Naive B cell (primary cell): ENCODE measurements around the gene SLC39A3. TPM values are rescaled to one million over a fixed set of nuclear protein-coding genes. Genes with fewer than 3 reads are reported as not detected.
A peak's percentile ranks its signal among the peaks of the same experiment; 100 is the strongest.

ENCODE experiments used
- ATAC-seq, 2 donors: fragments of 150-1000 bp; cut with Tn5 transposase; 2 replicates each; pipeline ENCODE4 v1.10.0; 2021; ENCODE audit warnings: low read depth in 2 of 2, mild to moderate bottlenecking in 2 of 2, moderate library complexity in 2 of 2
- DNase-seq: peaks from one replicate; pipeline ENCODE4 v3.0.0; 2022
- H3K27ac Mint-ChIP-seq, 6 donors: one replicate each; pipeline ENCODE4 v1.8.0; 2020 to 2022; ENCODE audit warnings: mild to moderate bottlenecking in 6 of 6, mixed read lengths in 6 of 6, moderate library complexity in 5 of 6, inconsistent platforms in 2 of 6
- H3K27me3 Mint-ChIP-seq, 3 donors: one replicate each; pipeline ENCODE4 v1.8.0; 2021 to 2022; ENCODE audit warnings: mixed read lengths in 3 of 3, mild to moderate bottlenecking in 1 of 3
- H3K36me3 Mint-ChIP-seq, 2 donors: one replicate each; pipeline ENCODE4 v1.8.0; 2020 to 2022; ENCODE audit warnings: mixed read lengths in 2 of 2, inconsistent platforms in 1 of 2, mild to moderate bottlenecking in 1 of 2
- H3K4me1 Mint-ChIP-seq, 3 donors: one replicate each; pipeline ENCODE4 v1.8.0; 2020 to 2022; ENCODE audit warnings: mixed read lengths in 3 of 3, inconsistent platforms in 1 of 3, mild to moderate bottlenecking in 1 of 3, moderate library complexity in 1 of 3
- H3K4me3 Mint-ChIP-seq, 8 donors: one replicate each; pipeline ENCODE4 v1.8.0; 2020 to 2022; ENCODE audit warnings: mild to moderate bottlenecking in 8 of 8, mixed read lengths in 8 of 8, moderate library complexity in 8 of 8, inconsistent platforms in 2 of 8
- H3K9me3 Mint-ChIP-seq, 7 donors: one replicate each; pipeline ENCODE4 v1.8.0; 2020 to 2022; ENCODE audit warnings: mixed read lengths in 7 of 7, mild to moderate bottlenecking in 5 of 7, inconsistent platforms in 2 of 7, moderate library complexity in 1 of 7
- polyA plus RNA-seq, 6 donors: library from polyadenylated mRNA; unstranded; fragments of 300-500 nt; fragmentation: Illumina TruSeq; gene quantifications; one replicate each; pipeline ENCODE4 v1.2.3, GENCODE V29; 2021; ENCODE audit warnings: low read depth in 6 of 6

SLC39A3 gene
- polyA plus RNA-seq, 6 donors from 2014 or later, result 56.2 to 88.7 (median 60.5) TPM

DNA sequence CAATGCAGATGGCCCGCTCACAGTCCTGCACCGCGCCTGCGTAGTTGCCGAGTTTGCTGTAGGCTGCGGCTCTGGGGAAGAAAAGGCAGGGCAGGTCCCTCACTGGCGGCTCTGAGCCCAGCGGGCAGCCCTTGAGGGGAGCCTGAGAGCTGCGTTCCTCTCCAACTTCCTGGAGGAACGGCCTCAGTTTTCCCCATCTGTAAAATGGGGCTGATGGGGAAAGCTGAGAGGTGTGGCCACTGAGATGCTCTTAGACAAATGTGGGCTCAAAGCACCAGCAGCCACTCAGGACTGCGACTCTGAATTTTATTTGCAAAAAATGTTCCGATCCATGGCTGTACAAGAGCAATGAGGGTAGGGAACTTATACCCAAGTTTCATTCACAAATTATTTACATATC, 23.9 kb upstream of the SLC39A3 start:
- Mint-ChIP-seq H3K27me3 (no peaks in the 10 kb centered on the region), H3K9me3 (no peaks in the 10 kb centered on the region), H3K27ac (no peak overlapping the region), H3K4me3 (no peak overlapping the region), H3K4me1 (peaks cover 0 to 2% (median 0%) of the 10 kb centered on the region in 3 donors), H3K36me3 (peaks cover 6 to 14% of the 10 kb centered on the region in 2 donors)
- DNase-seq (no peak), ATAC-seq (no peak)

DNA sequence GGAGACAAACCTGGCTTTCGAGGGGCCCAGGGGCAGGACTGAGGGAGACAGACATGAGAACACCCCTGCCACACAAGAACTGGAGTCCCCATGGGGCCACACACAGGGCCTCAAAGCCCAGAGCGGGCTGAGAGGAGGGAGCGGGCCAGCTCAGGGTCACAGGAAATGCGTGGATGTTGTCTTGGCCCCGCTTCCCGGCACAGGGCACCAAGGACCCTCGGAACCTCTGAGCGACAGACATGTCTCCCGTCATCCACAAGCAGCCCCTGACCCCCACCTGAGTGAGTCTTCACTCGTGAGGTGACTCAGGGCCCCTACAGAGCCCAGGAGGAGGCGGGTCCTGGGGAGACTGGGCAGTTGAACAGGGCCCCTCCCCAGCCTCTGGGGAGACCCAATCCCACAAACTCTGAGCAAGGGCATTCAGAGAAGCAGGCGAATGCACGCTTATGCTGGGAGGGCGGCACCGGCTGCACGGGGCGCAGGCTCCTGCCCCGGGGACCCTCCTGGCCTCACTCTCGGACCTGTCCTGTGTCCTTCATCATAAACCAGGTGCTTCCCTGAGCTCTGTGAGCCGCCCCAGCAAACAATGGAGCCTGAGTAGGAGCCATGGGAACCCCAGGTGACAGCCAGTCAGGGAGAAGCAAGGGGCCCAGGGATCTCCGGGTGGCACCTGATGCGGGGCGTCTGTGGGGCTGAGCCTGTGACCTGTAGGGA, 23.1 kb upstream of the SLC39A3 start:
- H3K36me3 Mint-ChIP-seq, result peaks cover 6 to 14% of the 10 kb centered on the region in 2 donors
- H3K9me3 Mint-ChIP-seq, result no peaks in the 10 kb centered on the region
- no peak overlapping the region for H3K4me3 Mint-ChIP-seq

DNA sequence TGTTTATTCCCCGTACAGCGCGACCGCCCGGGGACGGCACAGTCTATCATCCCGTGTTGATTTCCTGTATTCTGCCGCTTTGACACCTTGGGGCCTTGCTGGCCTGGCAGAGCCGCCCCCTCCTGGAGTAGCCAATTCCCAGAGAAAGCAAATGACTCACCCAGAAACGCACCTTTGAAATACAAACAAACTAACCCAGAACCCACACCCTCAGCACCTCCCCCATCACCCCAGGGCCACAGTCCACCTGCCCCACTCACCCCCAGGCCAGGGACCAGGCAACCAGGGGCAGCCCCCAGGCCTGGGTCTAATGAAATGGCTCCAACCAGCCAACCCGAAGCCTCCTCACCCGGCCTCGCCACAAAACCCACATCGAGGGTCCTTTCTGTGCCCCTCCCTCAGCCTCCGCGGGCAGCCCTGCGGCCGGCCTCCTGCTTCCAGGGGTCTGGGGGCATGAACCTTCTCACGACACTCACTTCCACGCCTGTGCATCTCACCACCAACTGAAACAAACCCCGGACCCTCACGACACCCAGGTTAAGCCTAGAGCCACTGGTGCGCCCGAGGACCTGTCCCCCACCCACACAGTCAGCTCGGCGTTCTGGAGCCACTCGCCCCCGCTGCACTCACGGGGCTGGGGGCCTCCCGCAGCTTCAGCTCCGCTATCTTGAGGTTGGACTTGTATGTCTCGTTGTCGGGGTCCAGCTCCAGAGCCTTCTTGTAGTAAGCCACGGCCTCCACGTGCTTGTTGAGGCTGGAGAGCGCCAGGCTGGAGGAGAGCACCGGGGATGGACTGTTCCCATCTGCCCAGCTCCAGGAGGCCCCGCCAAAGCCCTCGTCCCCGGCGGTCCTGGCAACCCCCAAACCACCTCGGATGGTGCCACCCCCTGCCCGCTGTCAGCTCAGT, 22.3 kb upstream of the SLC39A3 start:
- H3K36me3 Mint-ChIP-seq, result peaks cover 6 to 21% of the 10 kb centered on the region in 2 donors
- peak overlapping the region in 2 of 6 donors; percentile 9 to 26 for H3K27ac Mint-ChIP-seq
- H3K27me3 Mint-ChIP-seq, result no peaks in the 10 kb centered on the region
- H3K9me3 Mint-ChIP-seq, result no peaks in the 10 kb centered on the region
- DNase-seq, result no peak
- peaks cover 0 to 6% (median 2%) of the 10 kb centered on the region in 3 donors for H3K4me1 Mint-ChIP-seq
- H3K4me3 Mint-ChIP-seq, result peak overlapping the region in 1 of 8 donors; percentile 47
- ATAC-seq, result no peak

More for the DNA sequence above, 23.1 kb upstream of the SLC39A3 start:
- Mint-ChIP-seq H3K27me3 (no peaks in the 10 kb centered on the region), H3K27ac (peak overlapping the region in 3 of 6 donors; percentile 26 to 84 (median 78)), H3K4me1 (peaks cover 0 to 2% (median 0%) of the 10 kb centered on the region in 3 donors)
- ATAC-seq, result no peak
- no peak for DNase-seq

DNA sequence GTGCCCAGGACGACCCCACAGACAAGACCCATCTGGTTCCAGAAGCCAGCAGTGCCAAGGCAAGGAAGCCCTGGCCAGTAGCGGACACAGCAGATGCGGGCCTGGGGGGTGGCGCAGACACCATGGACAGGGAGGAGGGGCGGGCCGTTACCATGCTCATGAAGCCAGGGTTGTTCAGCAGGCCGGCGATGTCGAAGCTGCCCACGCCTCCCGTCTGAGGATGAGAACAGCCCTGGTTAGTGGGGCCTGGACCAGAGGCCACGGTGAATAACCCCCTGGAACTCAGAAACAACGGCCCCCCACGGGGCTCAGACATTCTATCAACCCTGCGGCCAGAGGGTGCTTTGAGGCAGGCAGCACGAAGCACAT, 21.5 kb upstream of the SLC39A3 start:
- H3K36me3 Mint-ChIP-seq, result peaks cover 6 to 21% of the 10 kb centered on the region in 2 donors
- H3K9me3 Mint-ChIP-seq, result no peaks in the 10 kb centered on the region
- ATAC-seq (no peak), DNase-seq (no peak)
- no peaks in the 10 kb centered on the region for H3K27me3 Mint-ChIP-seq
- H3K27ac Mint-ChIP-seq, result peak overlapping the region in 1 of 6 donors; percentile 47
- H3K4me3 Mint-ChIP-seq, result no peak overlapping the region
- peaks cover 0 to 6% (median 2%) of the 10 kb centered on the region in 3 donors for H3K4me1 Mint-ChIP-seq

DNA sequence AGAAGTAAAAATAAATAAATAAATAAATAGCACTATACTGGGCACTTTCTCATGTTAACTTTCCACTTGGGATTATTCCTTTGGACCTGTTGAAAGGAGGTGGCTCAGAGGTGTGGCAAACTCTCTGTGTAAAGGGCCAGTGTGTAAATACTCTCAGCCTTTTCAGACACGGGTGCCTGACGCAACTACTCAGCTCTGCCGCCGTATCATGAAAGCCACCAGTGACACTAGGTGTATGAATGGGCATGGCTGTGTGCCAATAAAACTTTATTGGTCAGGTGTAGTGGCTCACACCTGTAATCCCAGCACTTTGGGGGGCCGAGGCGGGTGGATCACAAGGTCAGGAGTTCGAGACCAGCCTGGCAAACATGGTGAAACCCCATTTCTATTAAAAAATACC, 20.1 kb upstream of the SLC39A3 start:
- peak overlapping the region in 1 of 8 donors; percentile 6 for H3K4me3 Mint-ChIP-seq
- H3K4me1 Mint-ChIP-seq, result peaks cover 0 to 6% (median 2%) of the 10 kb centered on the region in 3 donors
- H3K27ac Mint-ChIP-seq, result peak overlapping the region in 2 of 6 donors; percentile 10 to 83
- no peaks in the 10 kb centered on the region for H3K9me3 Mint-ChIP-seq
- peaks cover 6 to 16% of the 10 kb centered on the region in 2 donors for H3K36me3 Mint-ChIP-seq
- DNase-seq, result no peak
- H3K27me3 Mint-ChIP-seq, result no peaks in the 10 kb centered on the region
- no peak for ATAC-seq

DNA sequence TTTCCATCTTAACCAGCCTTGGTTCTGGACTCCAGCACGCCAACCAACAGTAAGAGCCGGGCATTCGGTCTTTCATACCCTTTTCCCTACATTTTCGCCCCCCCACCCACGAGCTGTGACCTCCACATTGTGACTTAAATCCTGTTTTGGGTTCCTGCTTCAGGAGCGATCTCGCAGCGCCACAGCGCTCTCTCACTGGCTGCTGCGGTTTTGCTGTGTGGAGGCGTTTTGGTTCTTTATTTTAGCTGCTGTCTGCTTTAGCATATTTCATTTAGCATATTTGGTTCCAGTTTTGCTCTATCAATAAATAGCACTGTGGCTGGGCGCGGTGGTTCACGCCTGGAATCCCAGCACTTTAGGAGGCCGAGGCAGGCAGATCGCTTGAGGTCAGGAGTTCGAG, 19.5 kb upstream of the SLC39A3 start:
- Mint-ChIP-seq H3K9me3 (no peaks in the 10 kb centered on the region), H3K4me1 (peaks cover 0 to 6% (median 2%) of the 10 kb centered on the region in 3 donors), H3K27ac (peak overlapping the region in 3 of 6 donors; percentile 32 to 91 (median 36)), H3K36me3 (peaks cover 6 to 13% of the 10 kb centered on the region in 2 donors), H3K4me3 (peak overlapping the region in 1 of 8 donors; percentile 53), H3K27me3 (no peaks in the 10 kb centered on the region)
- no peak for ATAC-seq
- DNase-seq, result no peak

DNA sequence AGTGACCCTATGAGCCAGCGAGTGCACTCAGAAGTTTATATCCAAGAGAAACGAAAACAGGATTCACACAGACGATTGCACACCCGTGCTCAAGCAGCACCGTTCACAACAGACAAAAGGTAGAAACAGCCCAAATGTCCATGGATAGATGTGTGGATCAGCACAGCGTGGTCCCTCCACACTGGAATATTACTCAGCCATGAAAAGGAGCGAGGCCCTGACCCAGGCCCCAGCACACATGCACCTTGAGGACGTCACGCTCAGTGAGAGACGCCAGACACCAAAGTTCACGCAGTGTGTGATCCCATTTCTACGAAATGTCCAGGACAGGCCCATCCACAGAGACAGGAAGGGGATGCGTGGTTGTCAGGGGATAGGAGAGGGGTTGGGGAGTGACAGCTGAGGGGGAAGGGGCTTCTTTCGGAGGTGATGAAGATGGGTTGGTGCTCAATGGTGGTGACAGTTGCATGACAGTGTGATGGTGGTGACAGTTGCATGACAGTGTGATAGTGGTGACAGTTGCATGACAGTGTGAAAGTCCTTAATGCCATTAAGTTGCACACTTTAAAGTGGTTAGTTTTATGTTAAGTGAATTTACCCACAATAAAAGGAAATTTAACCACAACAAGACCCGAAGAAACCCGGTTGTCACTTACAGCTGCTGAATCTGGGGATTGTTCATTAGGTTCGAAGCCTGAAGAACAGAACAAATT, 18.9 kb upstream of the SLC39A3 start:
- Mint-ChIP-seq H3K4me1 (peaks cover 0 to 6% (median 2%) of the 10 kb centered on the region in 3 donors), H3K9me3 (no peaks in the 10 kb centered on the region), H3K27me3 (no peaks in the 10 kb centered on the region), H3K27ac (peak overlapping the region in 1 of 6 donors; percentile 15), H3K36me3 (peaks cover 6 to 13% of the 10 kb centered on the region in 2 donors), H3K4me3 (no peak overlapping the region)
- DNase-seq (no peak), ATAC-seq (no peak)

DNA sequence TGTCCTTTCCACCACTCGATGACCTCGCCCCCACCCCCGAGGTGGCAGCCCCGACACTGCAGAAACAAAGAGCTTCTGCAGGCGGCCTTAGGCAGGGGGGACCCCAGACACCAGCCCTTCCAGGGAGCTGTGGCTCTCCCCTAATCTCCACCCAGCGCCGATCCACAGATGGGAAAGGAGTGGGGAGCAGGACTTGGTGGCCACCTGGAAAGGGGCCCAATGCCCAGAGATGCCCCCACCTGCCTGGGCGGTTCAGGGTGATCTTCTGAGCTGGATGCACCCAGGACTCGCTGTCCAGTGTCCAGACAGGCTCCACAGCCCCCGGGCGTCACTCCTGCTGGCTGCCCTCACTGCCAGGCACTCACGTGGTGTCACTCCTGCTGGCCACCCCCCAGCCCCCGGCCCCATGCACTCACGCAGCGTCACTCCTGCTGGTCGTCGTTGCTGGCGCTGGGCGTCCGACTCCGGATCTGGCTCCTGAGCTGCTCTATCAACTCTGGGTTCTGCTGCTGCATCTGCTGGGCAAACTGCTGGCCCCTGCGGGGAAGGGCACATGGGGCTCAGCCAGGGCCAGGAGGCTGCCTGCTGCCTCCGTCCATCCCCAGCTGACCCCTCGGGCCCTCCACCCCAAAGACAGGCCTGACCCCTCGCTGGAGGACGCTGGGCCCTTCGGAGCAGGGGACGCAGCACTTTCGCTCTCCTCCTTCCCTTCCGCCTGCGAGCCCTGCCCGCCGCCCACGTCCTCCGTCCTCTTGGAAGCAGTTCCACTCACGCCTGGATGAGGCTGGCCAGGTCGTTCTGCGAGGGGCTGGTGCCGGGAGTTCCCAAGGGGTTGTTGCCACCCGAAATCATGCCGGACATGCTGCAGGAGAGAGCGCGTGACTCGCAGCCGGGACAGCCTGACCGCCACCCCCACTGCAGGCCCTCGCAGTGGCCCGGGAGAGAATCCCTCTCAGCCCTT, 17.4 kb upstream of the SLC39A3 start:
- H3K36me3 Mint-ChIP-seq, result peaks cover 6 to 11% of the 10 kb centered on the region in 2 donors
- H3K27me3 Mint-ChIP-seq, result no peaks in the 10 kb centered on the region
- H3K4me3 Mint-ChIP-seq, result no peak overlapping the region
- DNase-seq, result no peak
- peaks cover 0 to 6% (median 2%) of the 10 kb centered on the region in 3 donors for H3K4me1 Mint-ChIP-seq
- H3K9me3 Mint-ChIP-seq, result no peaks in the 10 kb centered on the region
- ATAC-seq, result no peak
- H3K27ac Mint-ChIP-seq, result peak overlapping the region in 1 of 6 donors; percentile 2

DNA sequence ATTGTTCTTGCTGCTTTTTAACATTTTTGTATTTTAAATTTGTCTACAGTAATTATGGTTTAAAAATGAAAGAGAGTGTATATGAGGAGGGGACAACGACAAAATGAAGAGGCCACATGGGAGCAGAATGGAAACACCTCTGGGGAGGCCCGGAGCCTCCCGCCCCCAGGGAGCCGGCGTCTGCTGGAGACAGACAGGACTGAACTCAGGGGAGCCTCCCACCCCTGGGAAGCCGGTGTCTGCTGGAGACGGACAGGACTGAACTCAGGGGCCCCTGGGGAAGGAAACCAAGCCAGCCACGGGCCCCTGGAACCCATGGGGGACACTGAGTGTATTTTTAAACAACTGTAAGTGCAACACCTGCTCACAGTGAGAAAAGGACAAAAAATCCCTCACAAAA, 16.7 kb upstream of the SLC39A3 start:
- Mint-ChIP-seq H3K9me3 (no peaks in the 10 kb centered on the region), H3K4me1 (peaks cover 0 to 6% (median 2%) of the 10 kb centered on the region in 3 donors), H3K27ac (no peak overlapping the region), H3K4me3 (peak overlapping the region in 1 of 8 donors; percentile 42), H3K36me3 (peaks cover 6 to 7% of the 10 kb centered on the region in 2 donors), H3K27me3 (no peaks in the 10 kb centered on the region)
- DNase-seq (no peak), ATAC-seq (no peak)

DNA sequence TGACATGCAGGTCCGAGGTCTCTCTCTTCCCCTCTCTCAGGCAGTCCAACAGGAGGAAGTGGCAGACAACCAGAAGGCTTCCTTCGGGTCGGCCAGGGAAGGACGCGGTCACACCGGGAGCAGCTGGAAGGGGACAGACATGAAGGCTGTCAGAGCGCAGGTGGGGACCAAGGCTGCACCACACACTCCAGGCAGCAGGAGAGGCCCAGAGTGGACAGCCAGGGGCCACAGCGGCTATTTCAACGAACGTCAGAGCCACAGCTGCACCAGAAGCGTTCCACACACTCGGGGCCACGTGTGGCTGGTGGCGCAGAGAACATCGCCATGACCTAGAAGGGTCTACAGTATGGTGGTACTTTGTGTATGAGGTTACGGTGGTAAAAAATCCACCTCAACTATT, 16.0 kb upstream of the SLC39A3 start:
- Mint-ChIP-seq H3K4me3 (no peak overlapping the region), H3K9me3 (no peaks in the 10 kb centered on the region), H3K27ac (no peak overlapping the region), H3K27me3 (no peaks in the 10 kb centered on the region), H3K36me3 (peaks cover 6 to 7% of the 10 kb centered on the region in 2 donors), H3K4me1 (peaks cover 0 to 6% (median 2%) of the 10 kb centered on the region in 3 donors)
- no peak for DNase-seq
- ATAC-seq, result no peak

DNA sequence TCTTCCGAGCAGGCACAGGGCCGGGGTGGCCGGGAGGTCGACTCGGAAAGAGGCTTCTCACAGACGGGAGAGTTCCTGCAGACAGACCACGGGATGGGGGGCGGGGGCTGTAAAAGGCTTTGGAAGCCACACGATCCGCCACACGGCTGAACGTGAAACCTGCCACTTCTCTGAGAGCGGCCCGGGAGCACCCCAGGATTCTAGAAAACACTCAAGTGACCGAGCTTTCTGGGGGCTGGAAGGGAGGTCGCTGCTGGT, 15.6 kb upstream of the SLC39A3 start:
- Mint-ChIP-seq H3K27me3 (no peaks in the 10 kb centered on the region), H3K4me3 (no peak overlapping the region), H3K36me3 (peaks cover 6 to 7% of the 10 kb centered on the region in 2 donors), H3K27ac (no peak overlapping the region), H3K4me1 (peaks cover 0 to 6% (median 2%) of the 10 kb centered on the region in 3 donors), H3K9me3 (no peaks in the 10 kb centered on the region)
- no peak for ATAC-seq
- no peak for DNase-seq

DNA sequence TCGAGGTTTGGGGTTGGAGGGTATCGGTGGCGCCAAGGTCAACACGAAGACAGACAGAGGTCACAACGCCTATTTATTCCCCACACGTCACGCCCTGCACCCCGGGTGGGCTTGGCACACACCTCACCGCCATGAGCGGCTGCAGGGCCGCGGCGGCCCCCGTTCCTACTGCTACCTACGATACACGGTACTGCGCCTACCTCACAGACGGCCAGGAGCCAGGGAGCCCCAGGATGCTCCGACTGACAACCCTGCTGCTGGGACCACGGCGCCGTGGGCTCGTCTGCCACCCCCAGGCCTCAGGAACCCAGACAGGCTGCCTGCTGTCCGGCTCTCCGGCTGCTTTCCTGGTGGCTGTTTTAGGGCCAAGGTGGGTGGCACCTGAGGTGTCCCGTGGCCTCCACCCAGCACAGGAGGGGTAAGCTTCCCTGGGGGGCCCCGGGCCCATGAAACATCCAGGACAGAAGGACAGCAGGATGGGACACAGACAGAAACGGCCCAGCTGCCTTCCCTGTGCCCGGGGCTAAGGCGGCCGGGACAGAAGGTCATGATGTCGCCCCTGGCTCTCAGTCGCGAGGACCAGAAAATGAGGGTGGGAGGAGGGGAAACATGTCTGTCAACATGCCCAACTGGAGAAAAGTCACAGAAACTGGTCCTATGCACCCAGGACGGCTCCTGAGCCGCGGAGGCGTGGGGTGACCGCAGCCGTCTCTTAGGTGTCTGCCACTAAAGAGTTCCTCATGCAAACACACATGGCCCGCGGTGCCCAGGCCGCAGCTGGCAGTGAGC, 15.0 kb upstream of the SLC39A3 start:
- H3K4me1 Mint-ChIP-seq, result peaks cover 0 to 6% (median 2%) of the 10 kb centered on the region in 3 donors
- no peaks in the 10 kb centered on the region for H3K9me3 Mint-ChIP-seq
- H3K36me3 Mint-ChIP-seq, result peaks cover 6 to 7% of the 10 kb centered on the region in 2 donors
- H3K27ac Mint-ChIP-seq, result no peak overlapping the region
- no peak for ATAC-seq
- DNase-seq, result no peak
- H3K4me3 Mint-ChIP-seq, result no peak overlapping the region
- H3K27me3 Mint-ChIP-seq, result no peaks in the 10 kb centered on the region
